SK-N-SH treated with all-trans-retinoic acid at 6 μM for 48 hours (cell line): ENCODE data around the gene CTCF.

Source experiments
- ATAC-seq: fragments of 200-7000 bp; cut with Tn5 transposase; 3 replicates; pipeline ENCODE4 v1.9.1; 2020; ENCODE audit warnings: mild to moderate bottlenecking, moderate library complexity
- ARNTL ChIP-seq: fragments of 450-650 bp; formaldehyde crosslinking; IDR thresholded peaks from 2 replicates; pipeline ENCODE4 v1.5.0; 2020; ENCODE audit warnings: low read depth, mild to moderate bottlenecking, moderate library complexity, borderline replicate concordance
- BACH2 ChIP-seq: fragments of 250-450 bp; sonication (Bioruptor Pico); IDR thresholded peaks from 2 replicates; pipeline ENCODE4 v1.9.0; 2021; ENCODE audit warnings: mild to moderate bottlenecking, borderline replicate concordance
- CSDC2 ChIP-seq: fragments of 250-450 bp; sonication (Bioruptor Pico); IDR thresholded peaks from 2 replicates; pipeline ENCODE4 v1.5.0; 2020; ENCODE audit warnings: mild to moderate bottlenecking, moderate library complexity
- CSRNP3 ChIP-seq: fragments of 250-450 bp; sonication (Bioruptor Pico); IDR thresholded peaks from 2 replicates; pipeline ENCODE4 v1.5.1; 2021; ENCODE audit warnings: mild to moderate bottlenecking, moderate library complexity
- ESRRG ChIP-seq: fragments of 250-450 bp; sonication (Bioruptor Pico); IDR thresholded peaks from 2 replicates; pipeline ENCODE4 v1.6.1; 2021; ENCODE audit warnings: mild to moderate bottlenecking
- GLIS3 ChIP-seq: fragments of 250-450 bp; sonication (Bioruptor Pico); IDR thresholded peaks from 2 replicates; pipeline ENCODE4 v1.5.0; 2020; ENCODE audit warnings: mild to moderate bottlenecking, moderate library complexity
- ISL1 ChIP-seq: fragments of 250-450 bp; sonication (Bioruptor Pico); IDR thresholded peaks from 2 replicates; pipeline ENCODE4 v2.1.2; 2022; ENCODE audit warnings: mild to moderate bottlenecking, moderate library complexity
- OSR1 ChIP-seq: fragments of 250-450 bp; sonication (Bioruptor Pico); IDR thresholded peaks from 2 replicates; pipeline ENCODE4 v1.8.0; 2022; ENCODE audit warnings: moderate library complexity, mild to moderate bottlenecking, inconsistent platforms
- PATZ1 ChIP-seq: fragments of 250-450 bp; sonication (Bioruptor Pico); IDR thresholded peaks from 2 replicates; pipeline ENCODE4 v1.8.0; 2020; ENCODE audit warnings: mild to moderate bottlenecking, moderate library complexity, borderline replicate concordance
- PPARA ChIP-seq: fragments of 250-450 bp; sonication (Bioruptor Pico); IDR thresholded peaks from 2 replicates; pipeline ENCODE4 v1.5.0; 2020; ENCODE audit warnings: mild to moderate bottlenecking, borderline replicate concordance
- SNAI2 ChIP-seq: fragments of 250-450 bp; sonication (Bioruptor Pico); IDR thresholded peaks from 2 replicates; pipeline ENCODE4 v1.5.0; 2020; ENCODE audit warnings: mild to moderate bottlenecking, moderate library complexity
- TCF4 ChIP-seq: fragments of 250-450 bp; sonication (Bioruptor Pico); IDR thresholded peaks from 2 replicates; pipeline ENCODE4 v1.8.0; 2021; ENCODE audit warnings: mild to moderate bottlenecking, moderate library complexity, borderline replicate concordance
- TOX ChIP-seq: fragments of 250-450 bp; sonication (Bioruptor Pico); IDR thresholded peaks from 2 replicates; pipeline ENCODE4 v1.8.0; 2021; ENCODE audit warnings: mild to moderate bottlenecking, moderate library complexity, borderline replicate concordance
- TSHZ2 ChIP-seq: fragments of 250-450 bp; sonication (Bioruptor Pico); IDR thresholded peaks from 2 replicates; pipeline ENCODE4 v1.5.0; 2020; ENCODE audit warnings: mild to moderate bottlenecking, moderate library complexity
- ZC3H10 ChIP-seq: fragments of 250-450 bp; sonication (Bioruptor Pico); IDR thresholded peaks from 2 replicates; pipeline ENCODE4 v1.5.1; 2021; ENCODE audit warnings: mild to moderate bottlenecking, moderate library complexity
- ZFP3 ChIP-seq: fragments of 250-450 bp; sonication (Bioruptor Pico); IDR thresholded peaks from 2 replicates; pipeline ENCODE4 v1.5.0; 2020; ENCODE audit warnings: mild to moderate bottlenecking, moderate library complexity
- ZFP30 ChIP-seq: fragments of 450-650 bp; formaldehyde crosslinking; IDR thresholded peaks from 2 replicates; pipeline ENCODE4 v1.5.0; 2022; ENCODE audit warnings: mild to moderate bottlenecking, moderate library complexity
- ZNF565 ChIP-seq: fragments of 450-650 bp; formaldehyde crosslinking; conservative IDR thresholded peaks from 2 replicates; pipeline ENCODE4 v1.5.0; 2020; ENCODE audit warnings: low read depth, mild to moderate bottlenecking, moderate library complexity
- ZNF8 ChIP-seq: fragments of 450-650 bp; formaldehyde crosslinking; IDR thresholded peaks from 2 replicates; pipeline ENCODE4 v1.5.0; 2020; ENCODE audit warnings: mild to moderate bottlenecking, moderate library complexity

Gene CTCF

GRCh38 chr16:67649494-67649931 is 87.2 kb downstream of the CTCF start:
- no peak for TF ChIP-seq CSRNP3 (CRISPR knock-in tag)
- TF ChIP-seq ZFP30 (CRISPR knock-in tag): no peak
- TF ChIP-seq PPARA: no peak
- TF ChIP-seq PATZ1 (CRISPR knock-in tag): no peak
- TF ChIP-seq TOX (CRISPR knock-in tag): no peak
- no peak for TF ChIP-seq ZNF8 (CRISPR knock-in tag)
- no peak for TF ChIP-seq ZC3H10 (CRISPR knock-in tag)
- TF ChIP-seq ISL1: no peak
- TF ChIP-seq ZNF565 (CRISPR knock-in tag): no peak
- TF ChIP-seq OSR1: no peak
- no peak for TF ChIP-seq SNAI2 (CRISPR knock-in tag)
- no peak for TF ChIP-seq CSDC2 (CRISPR knock-in tag)
- no peak for TF ChIP-seq TSHZ2 (CRISPR knock-in tag)
- TF ChIP-seq ZFP3 (CRISPR knock-in tag): no peak
- no peak for TF ChIP-seq ARNTL
- no peak for TF ChIP-seq BACH2 (CRISPR knock-in tag)
- TF ChIP-seq GLIS3: no peak
- no peak for ATAC-seq

GRCh38 chr16:67650023-67650422 is 87.7 kb downstream of the CTCF start:
- no peak for ATAC-seq

GRCh38 chr16:67651039-67651438 is 88.7 kb downstream of the CTCF start:
- no peak for ATAC-seq
- no peak for TF ChIP-seq ISL1

More at GRCh38 chr16:67650023-67650422, 87.7 kb downstream of the CTCF start:
- no peak for TF ChIP-seq TOX (CRISPR knock-in tag)
- no peak for TF ChIP-seq PATZ1 (CRISPR knock-in tag)
- TF ChIP-seq CSDC2 (CRISPR knock-in tag): no peak
- TF ChIP-seq ZFP3 (CRISPR knock-in tag): no peak
- TF ChIP-seq ESRRG (CRISPR knock-in tag): no peak
- TF ChIP-seq SNAI2 (CRISPR knock-in tag): no peak
- TF ChIP-seq ZNF565 (CRISPR knock-in tag): no peak
- TF ChIP-seq ZNF8 (CRISPR knock-in tag): no peak
- no peak for TF ChIP-seq GLIS3
- no peak for TF ChIP-seq ISL1
- TF ChIP-seq ZFP30 (CRISPR knock-in tag): no peak
- no peak for TF ChIP-seq OSR1
- TF ChIP-seq ARNTL: no peak

GRCh38 chr16:67651847-67652246 is 89.5 kb downstream of the CTCF start:
- TF ChIP-seq TCF4: no peak
- no peak for TF ChIP-seq PATZ1 (CRISPR knock-in tag)
- TF ChIP-seq BACH2 (CRISPR knock-in tag): no peak
- no peak for ATAC-seq
